H1 (cell line): ENCODE data around the gene KCNA1. TPM values are rescaled to one million over a fixed set of nuclear protein-coding genes. Genes with fewer than 3 reads are reported as not detected.

Experiments
- CTCF ChIA-PET: fragments of 300-600 bp; sonication (Branson Sonifier 250); formaldehyde crosslinking; loops from one replicate; lab custom pipeline; 2021; ENCODE audit not compliant: partially characterized antibody; lab: Charles Lee
- POLR2A ChIA-PET: fragments of 300-600 bp; sonication (Branson Sonifier 250); formaldehyde crosslinking; loops from one replicate; lab custom pipeline; 2021; ENCODE audit warnings: inconsistent platforms; ENCODE audit not compliant: partially characterized antibody; lab: Charles Lee
- DNase-seq, 2 experiments: peaks; one replicate each; pipeline versions ENCODE4 v3.0.0 to v3.0.0-alpha.2; 2010 to 2022; ENCODE audit warnings: low spot score in 2 of 2, low read depth in 1 of 2, mixed read lengths in 1 of 2
- FAIRE-seq: peaks from 2 replicates; lab custom pipeline; 2011; peaks lifted over from hg19 to GRCh38; lab: Jason Lieb, UNC
- H2AFZ ChIP-seq: 2 replicates; pipeline ENCODE4 v1.8.1; 2012; ENCODE audit warnings: low read length, inconsistent platforms
- H2AK5ac ChIP-seq: 2 replicates; pipeline ENCODE4 v1.6.1; 2013; ENCODE audit warnings: low read depth, low read length
- H2BK120ac ChIP-seq: replicated peaks from 2 replicates; pipeline ENCODE3; 2013; ENCODE audit warnings: low read depth, low read length, inconsistent platforms
- H2BK12ac ChIP-seq: 2 replicates; pipeline ENCODE4 v1.6.1; 2013; ENCODE audit warnings: low read depth, low read length
- H2BK15ac ChIP-seq: 2 replicates; pipeline ENCODE4 v1.6.1; 2013; ENCODE audit warnings: low read length
- H2BK20ac ChIP-seq: 2 replicates; pipeline ENCODE4 v1.6.1; 2013; ENCODE audit warnings: low read length
- H2BK5ac ChIP-seq: 2 replicates; pipeline ENCODE4 v1.6.1; 2013; ENCODE audit warnings: low read depth, low read length
- H3K14ac ChIP-seq: 2 replicates; pipeline ENCODE4 v1.6.1; 2013; ENCODE audit warnings: inconsistent platforms; ENCODE audit not compliant: insufficient read length
- H3K18ac ChIP-seq: 2 replicates; pipeline ENCODE4 v1.6.1; 2013; ENCODE audit warnings: low read length; ENCODE audit errors: extremely low read depth
- H3K23ac ChIP-seq: 2 replicates; pipeline ENCODE4 v1.6.1; 2013; ENCODE audit warnings: inconsistent platforms; ENCODE audit not compliant: insufficient read length
- H3K23me2 ChIP-seq: 2 replicates; pipeline ENCODE4 v1.6.1; 2013; ENCODE audit warnings: low read depth, low read length
- H3K27ac ChIP-seq: 2 replicates; pipeline ENCODE4 v1.6.1; 2011; ENCODE audit warnings: low read depth, low read length, inconsistent platforms
- H3K27me3 ChIP-seq, 4 experiments: replicated peaks in 1 of 4; 1 replicate in 1 of 4; 2 replicates in 3 of 4; pipeline versions ENCODE4 v1.6.1 to v1.8.1; 2011 to 2013; ENCODE audit warnings: low read length in 3 of 4, mild to moderate bottlenecking in 3 of 4, inconsistent platforms in 2 of 4, mixed read lengths in 2 of 4, moderate library complexity in 1 of 4; ENCODE audit not compliant: control insufficient read depth in 3 of 4, insufficient read depth in 3 of 4; ENCODE audit errors: extremely low read depth in 1 of 4
- H3K36me3 ChIP-seq, 4 experiments: 2 replicates each; pipeline versions ENCODE4 v1.6.1 to v1.8.1; 2011 to 2013; ENCODE audit warnings: mild to moderate bottlenecking in 4 of 4, low read length in 3 of 4, moderate library complexity in 2 of 4, control low read depth in 1 of 4, inconsistent platforms in 1 of 4; ENCODE audit not compliant: insufficient read depth in 4 of 4, control insufficient read depth in 2 of 4
- H3K4ac ChIP-seq: replicated peaks from 2 replicates; pipeline ENCODE3; 2013; ENCODE audit warnings: low read length, low read depth, mixed read lengths, inconsistent platforms; ENCODE audit not compliant: insufficient read length
- H3K4me1 ChIP-seq, 4 experiments: replicated peaks in 1 of 4; 1 replicate in 1 of 4; 2 replicates in 3 of 4; pipeline versions ENCODE4 v1.6.1 to v1.8.1; 2011 to 2013; ENCODE audit warnings: low read length in 3 of 4, inconsistent platforms in 2 of 4, mixed read lengths in 1 of 4; ENCODE audit not compliant: insufficient read depth in 4 of 4, control insufficient read depth in 3 of 4
- H3K4me2 ChIP-seq, 2 experiments: 2 replicates each; pipeline versions ENCODE4 v1.6.1 to v1.8.1; 2011 to 2013; ENCODE audit warnings: low read depth in 2 of 2, low read length in 2 of 2, control low read depth in 1 of 2, inconsistent platforms in 1 of 2, mild to moderate bottlenecking in 1 of 2; ENCODE audit not compliant: insufficient read depth in 1 of 2
- H3K4me3 ChIP-seq, 4 experiments: fragments of 200-600, 300-600 bp in 1 of 4; sonication (generic), shearing (Covaris generic), sonication (Bioruptor Twin) in 1 of 4; 2 replicates each; pipeline versions ENCODE4 v1.5.1 to v1.8.1; 2011 to 2016; ENCODE audit warnings: low read length in 4 of 4, low read depth in 3 of 4, control low read depth in 2 of 4, inconsistent platforms in 2 of 4, mild to moderate bottlenecking in 2 of 4, mixed read lengths in 1 of 4, moderate library complexity in 1 of 4; ENCODE audit not compliant: insufficient read depth in 2 of 4; ENCODE audit errors: extremely low read depth in 1 of 4
- H3K56ac ChIP-seq: replicated peaks from 2 replicates; pipeline ENCODE3; 2013; ENCODE audit warnings: low read depth, mild to moderate bottlenecking, mixed read lengths, low read length, inconsistent platforms; ENCODE audit not compliant: insufficient read length
- H3K79me1 ChIP-seq: 2 replicates; pipeline ENCODE4 v1.6.1; 2013; ENCODE audit warnings: low read depth, low read length, control low read depth
- H3K79me2 ChIP-seq, 2 experiments: 2 replicates each; pipeline versions ENCODE4 v1.6.1 to v1.8.1; 2012 to 2013; ENCODE audit warnings: low read length in 2 of 2, mild to moderate bottlenecking in 2 of 2, inconsistent platforms in 1 of 2; ENCODE audit not compliant: insufficient read depth in 2 of 2, control insufficient read depth in 1 of 2
- H3K9ac ChIP-seq, 4 experiments: replicated peaks in 1 of 4; 1 replicate in 1 of 4; 2 replicates in 3 of 4; pipeline versions ENCODE4 v1.6.1 to v1.8.1; 2011 to 2013; ENCODE audit warnings: low read depth in 3 of 4, low read length in 3 of 4, control low read depth in 2 of 4, mild to moderate bottlenecking in 2 of 4, moderate library complexity in 2 of 4, inconsistent platforms in 1 of 4; ENCODE audit errors: extremely low read depth in 1 of 4
- H3K9me3 ChIP-seq, 2 experiments: 2 replicates each; pipeline versions ENCODE4 v1.6.1 to v1.8.1; 2012 to 2013; ENCODE audit warnings: mild to moderate bottlenecking in 2 of 2, moderate library complexity in 2 of 2, control low read depth in 1 of 2, inconsistent platforms in 1 of 2, low read depth in 1 of 2, low read length in 1 of 2, mixed read lengths in 1 of 2; ENCODE audit not compliant: insufficient read depth in 2 of 2
- H4K20me1 ChIP-seq, 2 experiments: replicated peaks in 1 of 2; 2 replicates each; pipeline versions ENCODE3 to v1.8.1; 2011 to 2013; ENCODE audit warnings: inconsistent platforms in 2 of 2, low read length in 2 of 2, mild to moderate bottlenecking in 1 of 2; ENCODE audit not compliant: insufficient read depth in 2 of 2, control insufficient read depth in 1 of 2
- H4K5ac ChIP-seq: 2 replicates; pipeline ENCODE4 v1.6.1; 2013; ENCODE audit warnings: low read length, low read depth, mixed read lengths, inconsistent platforms; ENCODE audit not compliant: insufficient read length
- H4K8ac ChIP-seq: 2 replicates; pipeline ENCODE4 v1.8.0; 2013; ENCODE audit warnings: mild to moderate bottlenecking, moderate library complexity, low read length, inconsistent platforms; ENCODE audit not compliant: insufficient read depth; ENCODE audit errors: extremely low read depth
- H4K91ac ChIP-seq: replicated peaks from 2 replicates; pipeline ENCODE3; 2013; ENCODE audit warnings: low read length, mixed read lengths, inconsistent platforms; ENCODE audit not compliant: insufficient read length
- ASH2L ChIP-seq: fragments of 200-600, 300-600 bp; sonication (generic); IDR thresholded peaks from one replicate; pipeline ENCODE4 v1.7.1; 2017; ENCODE audit warnings: low read length
- EP300 ChIP-seq, 2 experiments: IDR thresholded peaks; 1 replicate in 1 of 2; 2 replicates in 1 of 2; pipeline ENCODE4 v1.6.1; 2011 to 2012; ENCODE audit warnings: low read depth in 2 of 2, low read length in 2 of 2, mild to moderate bottlenecking in 2 of 2, borderline replicate concordance in 1 of 2, inconsistent platforms in 1 of 2, moderate library complexity in 1 of 2
- EZH2 ChIP-seq: fragments of 200-600 bp; sonication (generic); IDR thresholded peaks from 2 replicates; pipeline ENCODE4 v1.7.1; 2012; ENCODE audit warnings: low read depth, mild to moderate bottlenecking, moderate library complexity, low read length, inconsistent platforms; ENCODE audit not compliant: severe bottlenecking
- RXRA ChIP-seq: IDR thresholded peaks from 2 replicates; pipeline ENCODE4 v1.6.1; 2011; ENCODE audit warnings: low read depth, mild to moderate bottlenecking, low read length, moderate library complexity; ENCODE audit not compliant: insufficient read depth
- WGBS, 2 experiments: shearing (Covaris generic) in 1 of 2; methylation state at CpG; one replicate each; pipeline versions ENCODE4 v1.1.6 to v1.1.7; 2013 to 2015; ENCODE audit warnings: low lambda C conversion rate in 2 of 2, mixed read lengths in 2 of 2, inconsistent platforms in 1 of 2, low coverage in 1 of 2, missing lambda C conversion rate in 1 of 2; ENCODE audit not compliant: insufficient replicate concordance in 2 of 2, insufficient coverage in 1 of 2, insufficient read length in 1 of 2; ENCODE audit errors: extremely low coverage in 1 of 2, missing lambda C conversion rate in 1 of 2; 5-methylcytosine and 5-hydroxymethylcytosine counted together
- polyA plus RNA-seq, 7 experiments: library from polyadenylated mRNA; depleted of rRNA in 3 of 7; stranded (reverse) in 5 of 7; unstranded in 2 of 7; fragments of >200 nt in 5 of 7; fragments of 200-250 nt in 2 of 7; gene quantifications; 1 replicate in 5 of 7; 2 replicates in 1 of 7; 4 replicates in 1 of 7; pipeline versions ENCODE4 v1.2.1 to v1.2.3, GENCODE V29; 2011 to 2013; ENCODE audit warnings: missing spikeins in 2 of 7, mixed read lengths in 2 of 7
- total RNA-seq: library from RNA; stranded (reverse); fragmentation: NEBNext Ultra II Directional; extraction: Animal tissue kit (Norgen Biotek cat#: 25700); gene quantifications from 2 replicates; pipeline ENCODE4 v1.2.1, GENCODE V29; 2021

The KCNA1 gene
- total and polyA plus RNA-seq, 2 of the 8 experiments (the other 6 are each of a cell fraction or from before 2014, with no cell fraction given) = 0.23 to 0.30 TPM

DNA sequence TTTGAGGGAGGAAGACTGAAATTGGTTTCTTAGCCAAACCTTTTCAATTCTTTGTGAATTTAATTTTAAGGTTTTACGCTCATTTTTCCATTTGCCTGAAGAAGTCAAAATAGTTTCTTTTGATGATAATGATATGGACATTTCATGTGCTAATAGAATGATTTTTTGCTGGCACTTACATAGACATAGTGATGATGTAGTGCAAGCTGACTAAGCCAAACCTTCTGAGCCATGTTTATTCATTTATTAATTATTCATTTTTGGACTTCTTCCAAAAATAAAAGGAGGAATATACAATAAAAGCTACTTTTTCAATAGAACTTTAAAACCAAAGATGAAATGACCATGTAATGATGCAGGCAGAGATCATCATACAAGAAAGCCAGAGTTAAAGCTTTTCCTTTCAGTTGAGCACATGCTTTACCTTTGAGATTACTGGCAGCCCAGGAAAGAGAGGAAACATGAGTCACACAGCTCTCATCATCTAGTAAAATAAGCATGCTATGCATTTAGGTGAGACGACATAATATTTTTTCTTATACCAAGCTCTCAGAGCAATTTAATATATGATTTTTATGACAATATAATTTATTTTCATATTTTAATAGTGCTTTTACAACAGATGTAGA is 24.8 kb downstream of the KCNA1 start:
- H2AFZ ChIP-seq = no peak overlapping the region
- H3K79me2 ChIP-seq = no peaks in the 10 kb centered on the region
- ChIA-PET CTCF (interaction anchor here (0.8 to 1.8 kb wide), 7 partner anchors 9 to 79 kb away, joined by 3 to 8 read pairs (median 3); no protein-coding TSS in a partner anchor), POLR2A (no interaction called here)
- H2BK5ac ChIP-seq = no peak overlapping the region
- no peak overlapping the region for H4K91ac ChIP-seq
- DNase-seq (no peak), FAIRE-seq (no peak)
- 93% methylated on average over 2 of the region's 2 CpGs; no CpG with 5 or more reads in 1 of the 2 experiments for WGBS, 2 experiments
- no peak overlapping the region for H3K27ac ChIP-seq
- no peak overlapping the region for H2BK120ac ChIP-seq
- H4K5ac ChIP-seq = no peak overlapping the region
- no peak overlapping the region for H3K56ac ChIP-seq
- H3K9ac ChIP-seq = no peak overlapping the region
- H3K4me1 ChIP-seq = no peaks in the 10 kb centered on the region
- H3K79me1 ChIP-seq = no peaks in the 10 kb centered on the region
- no peaks in the 10 kb centered on the region for H3K9me3 ChIP-seq
- no peak overlapping the region for H4K8ac ChIP-seq
- H2BK15ac ChIP-seq = no peak overlapping the region
- no peak overlapping the region for H3K4me3 ChIP-seq
- H2AK5ac ChIP-seq = no peak overlapping the region
- H3K14ac ChIP-seq = no peak overlapping the region
- H3K23ac ChIP-seq = no peak overlapping the region
- no peak overlapping the region for H2BK20ac ChIP-seq
- no peaks in the 10 kb centered on the region for H4K20me1 ChIP-seq
- H3K36me3 ChIP-seq = no peaks in the 10 kb centered on the region
- no peak overlapping the region for H3K4me2 ChIP-seq
- H3K23me2 ChIP-seq = no peaks in the 10 kb centered on the region
- no peak overlapping the region for H3K4ac ChIP-seq
- H3K27me3 ChIP-seq = no peaks in the 10 kb centered on the region; a peak in 1 of 7 replicates
- H3K18ac ChIP-seq = no peak overlapping the region
- H2BK12ac ChIP-seq = no peak overlapping the region
- TF ChIP-seq ASH2L (no peak), RXRA (no peak), EP300 (IDR thresholded peaks at IDR 0.05; ENCODE audit: borderline replicate concordance in 1 of 2, low read depth in 2 of 2, low read length in 2 of 2) (no peak), EZH2 (no peak)
